Measurements from ENCODE around the gene MFRP.

DNA sequence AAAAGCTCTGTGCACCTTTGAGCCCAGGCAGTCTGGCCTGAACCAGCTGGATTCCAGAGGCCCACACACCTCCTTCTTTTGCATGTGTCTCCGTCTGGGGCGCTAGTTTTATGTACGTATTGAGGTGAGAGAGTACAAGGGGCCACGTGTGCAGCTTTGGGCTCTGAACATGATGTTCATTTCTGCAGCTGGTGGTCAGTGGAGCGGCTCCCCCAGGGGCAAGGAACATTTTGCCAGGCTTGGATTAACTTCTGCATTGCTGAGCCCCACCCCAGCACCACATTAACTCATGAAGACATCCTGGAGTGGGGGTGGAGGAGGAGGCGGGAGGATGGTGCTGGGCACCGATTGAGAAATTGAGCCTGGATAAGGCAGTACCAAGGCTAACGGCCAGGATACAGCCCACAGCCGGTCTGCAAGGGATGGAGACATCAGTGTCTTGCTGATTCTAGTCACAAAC is 21.2 kb upstream of the MFRP start:
- TF ChIP-seq, protein P1, sequence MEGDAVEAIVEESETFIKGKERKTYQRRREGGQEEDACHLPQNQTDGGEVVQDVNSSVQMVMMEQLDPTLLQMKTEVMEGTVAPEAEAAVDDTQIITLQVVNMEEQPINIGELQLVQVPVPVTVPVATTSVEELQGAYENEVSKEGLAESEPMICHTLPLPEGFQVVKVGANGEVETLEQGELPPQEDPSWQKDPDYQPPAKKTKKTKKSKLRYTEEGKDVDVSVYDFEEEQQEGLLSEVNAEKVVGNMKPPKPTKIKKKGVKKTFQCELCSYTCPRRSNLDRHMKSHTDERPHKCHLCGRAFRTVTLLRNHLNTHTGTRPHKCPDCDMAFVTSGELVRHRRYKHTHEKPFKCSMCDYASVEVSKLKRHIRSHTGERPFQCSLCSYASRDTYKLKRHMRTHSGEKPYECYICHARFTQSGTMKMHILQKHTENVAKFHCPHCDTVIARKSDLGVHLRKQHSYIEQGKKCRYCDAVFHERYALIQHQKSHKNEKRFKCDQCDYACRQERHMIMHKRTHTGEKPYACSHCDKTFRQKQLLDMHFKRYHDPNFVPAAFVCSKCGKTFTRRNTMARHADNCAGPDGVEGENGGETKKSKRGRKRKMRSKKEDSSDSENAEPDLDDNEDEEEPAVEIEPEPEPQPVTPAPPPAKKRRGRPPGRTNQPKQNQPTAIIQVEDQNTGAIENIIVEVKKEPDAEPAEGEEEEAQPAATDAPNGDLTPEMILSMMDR (tag by site-specific recombination; IDR thresholded peaks at IDR 0.05): no peak
- TF ChIP-seq ZFP3 (tag by site-specific recombination; IDR thresholded peaks at IDR 0.05; ENCODE audit: low read depth) (no peak), KLF10 (tag by site-specific recombination; IDR thresholded peaks at IDR 0.05) (no peak), ZNF274 (IDR thresholded peaks at IDR 0.05; ENCODE audit: low read length) (no peak), ZNF274 (tag by site-specific recombination; IDR thresholded peaks at IDR 0.05; ENCODE audit: borderline replicate concordance) (no peak), HOXC10 (CRISPR knock-in tag; IDR thresholded peaks at IDR 0.05) (no peak), ZNF791 (tag by site-specific recombination; IDR thresholded peaks at IDR 0.05) (no peak), YY1 (tag by site-specific recombination; IDR thresholded peaks at IDR 0.05) (no peak), ZNF624 (tag by site-specific recombination; IDR thresholded peaks at IDR 0.05) (no peak), HOXA7 (CRISPR knock-in tag; IDR thresholded peaks at IDR 0.05; ENCODE audit: borderline replicate concordance) (no peak), ZNF138 (tag by site-specific recombination; IDR thresholded peaks at IDR 0.05; ENCODE audit: borderline replicate concordance) (no peak)
- TF ChIP-seq, protein P2, sequence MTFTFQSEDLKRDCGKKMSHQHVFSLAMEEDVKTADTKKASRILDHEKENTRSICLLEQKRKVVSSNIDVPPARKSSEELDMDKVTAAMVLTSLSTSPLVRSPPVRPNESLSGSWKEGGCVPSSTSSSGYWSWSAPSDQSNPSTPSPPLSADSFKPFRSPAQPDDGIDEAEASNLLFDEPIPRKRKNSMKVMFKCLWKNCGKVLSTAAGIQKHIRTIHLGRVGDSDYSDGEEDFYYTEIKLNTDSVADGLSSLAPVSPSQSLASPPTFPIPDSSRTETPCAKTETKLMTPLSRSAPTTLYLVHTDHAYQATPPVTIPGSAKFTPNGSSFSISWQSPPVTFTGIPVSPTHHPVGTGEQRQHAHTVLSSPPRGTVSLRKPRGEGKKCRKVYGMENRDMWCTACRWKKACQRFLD (tag by site-specific recombination; IDR thresholded peaks at IDR 0.05): no peak
- TF ChIP-seq, protein P3, sequence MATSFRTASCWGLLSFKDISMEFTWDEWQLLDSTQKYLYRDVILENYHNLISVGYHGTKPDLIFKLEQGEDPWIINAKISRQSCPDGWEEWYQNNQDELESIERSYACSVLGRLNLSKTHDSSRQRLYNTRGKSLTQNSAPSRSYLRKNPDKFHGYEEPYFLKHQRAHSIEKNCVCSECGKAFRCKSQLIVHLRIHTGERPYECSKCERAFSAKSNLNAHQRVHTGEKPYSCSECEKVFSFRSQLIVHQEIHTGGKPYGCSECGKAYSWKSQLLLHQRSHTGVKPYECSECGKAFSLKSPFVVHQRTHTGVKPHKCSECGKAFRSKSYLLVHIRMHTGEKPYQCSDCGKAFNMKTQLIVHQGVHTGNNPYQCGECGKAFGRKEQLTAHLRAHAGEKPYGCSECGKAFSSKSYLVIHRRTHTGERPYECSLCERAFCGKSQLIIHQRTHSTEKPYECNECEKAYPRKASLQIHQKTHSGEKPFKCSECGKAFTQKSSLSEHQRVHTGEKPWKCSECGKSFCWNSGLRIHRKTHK (tag by site-specific recombination; IDR thresholded peaks at IDR 0.05): no peak
- TF ChIP-seq, protein P4, sequence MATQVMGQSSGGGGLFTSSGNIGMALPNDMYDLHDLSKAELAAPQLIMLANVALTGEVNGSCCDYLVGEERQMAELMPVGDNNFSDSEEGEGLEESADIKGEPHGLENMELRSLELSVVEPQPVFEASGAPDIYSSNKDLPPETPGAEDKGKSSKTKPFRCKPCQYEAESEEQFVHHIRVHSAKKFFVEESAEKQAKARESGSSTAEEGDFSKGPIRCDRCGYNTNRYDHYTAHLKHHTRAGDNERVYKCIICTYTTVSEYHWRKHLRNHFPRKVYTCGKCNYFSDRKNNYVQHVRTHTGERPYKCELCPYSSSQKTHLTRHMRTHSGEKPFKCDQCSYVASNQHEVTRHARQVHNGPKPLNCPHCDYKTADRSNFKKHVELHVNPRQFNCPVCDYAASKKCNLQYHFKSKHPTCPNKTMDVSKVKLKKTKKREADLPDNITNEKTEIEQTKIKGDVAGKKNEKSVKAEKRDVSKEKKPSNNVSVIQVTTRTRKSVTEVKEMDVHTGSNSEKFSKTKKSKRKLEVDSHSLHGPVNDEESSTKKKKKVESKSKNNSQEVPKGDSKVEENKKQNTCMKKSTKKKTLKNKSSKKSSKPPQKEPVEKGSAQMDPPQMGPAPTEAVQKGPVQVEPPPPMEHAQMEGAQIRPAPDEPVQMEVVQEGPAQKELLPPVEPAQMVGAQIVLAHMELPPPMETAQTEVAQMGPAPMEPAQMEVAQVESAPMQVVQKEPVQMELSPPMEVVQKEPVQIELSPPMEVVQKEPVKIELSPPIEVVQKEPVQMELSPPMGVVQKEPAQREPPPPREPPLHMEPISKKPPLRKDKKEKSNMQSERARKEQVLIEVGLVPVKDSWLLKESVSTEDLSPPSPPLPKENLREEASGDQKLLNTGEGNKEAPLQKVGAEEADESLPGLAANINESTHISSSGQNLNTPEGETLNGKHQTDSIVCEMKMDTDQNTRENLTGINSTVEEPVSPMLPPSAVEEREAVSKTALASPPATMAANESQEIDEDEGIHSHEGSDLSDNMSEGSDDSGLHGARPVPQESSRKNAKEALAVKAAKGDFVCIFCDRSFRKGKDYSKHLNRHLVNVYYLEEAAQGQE (tag by site-specific recombination; IDR thresholded peaks at IDR 0.05): no peak
- TF ChIP-seq, protein P5, sequence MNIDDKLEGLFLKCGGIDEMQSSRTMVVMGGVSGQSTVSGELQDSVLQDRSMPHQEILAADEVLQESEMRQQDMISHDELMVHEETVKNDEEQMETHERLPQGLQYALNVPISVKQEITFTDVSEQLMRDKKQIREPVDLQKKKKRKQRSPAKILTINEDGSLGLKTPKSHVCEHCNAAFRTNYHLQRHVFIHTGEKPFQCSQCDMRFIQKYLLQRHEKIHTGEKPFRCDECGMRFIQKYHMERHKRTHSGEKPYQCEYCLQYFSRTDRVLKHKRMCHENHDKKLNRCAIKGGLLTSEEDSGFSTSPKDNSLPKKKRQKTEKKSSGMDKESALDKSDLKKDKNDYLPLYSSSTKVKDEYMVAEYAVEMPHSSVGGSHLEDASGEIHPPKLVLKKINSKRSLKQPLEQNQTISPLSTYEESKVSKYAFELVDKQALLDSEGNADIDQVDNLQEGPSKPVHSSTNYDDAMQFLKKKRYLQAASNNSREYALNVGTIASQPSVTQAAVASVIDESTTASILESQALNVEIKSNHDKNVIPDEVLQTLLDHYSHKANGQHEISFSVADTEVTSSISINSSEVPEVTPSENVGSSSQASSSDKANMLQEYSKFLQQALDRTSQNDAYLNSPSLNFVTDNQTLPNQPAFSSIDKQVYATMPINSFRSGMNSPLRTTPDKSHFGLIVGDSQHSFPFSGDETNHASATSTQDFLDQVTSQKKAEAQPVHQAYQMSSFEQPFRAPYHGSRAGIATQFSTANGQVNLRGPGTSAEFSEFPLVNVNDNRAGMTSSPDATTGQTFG (tag by site-specific recombination; IDR thresholded peaks at IDR 0.05; ENCODE audit: borderline replicate concordance): no peak

All from HEK293 (cell line).